GM19468 (cell line): Measurements from ENCODE around the gene OR2T34.
"Not testable (repeated sequence)": the region's sequence is repeated elsewhere in the genome, so short reads cannot be mapped to it uniquely, and the experiment has no call there.

Experiments used
- ATAC-seq: cut with Tn5 transposase; IDR thresholded peaks from one replicate; pipeline ENCODE4 v1.9.1; 2021; ENCODE audit warnings: mild to moderate bottlenecking, moderate library complexity, moderate number of reproducible peaks; ENCODE audit not compliant: unreplicated experiment; ENCODE audit errors: extremely low read depth

OR2T34 gene

GRCh38 chr1:248565530-248566373 is 8.8 kb downstream of the OR2T34 start:
- not testable (repeated sequence) for ATAC-seq

DNA sequence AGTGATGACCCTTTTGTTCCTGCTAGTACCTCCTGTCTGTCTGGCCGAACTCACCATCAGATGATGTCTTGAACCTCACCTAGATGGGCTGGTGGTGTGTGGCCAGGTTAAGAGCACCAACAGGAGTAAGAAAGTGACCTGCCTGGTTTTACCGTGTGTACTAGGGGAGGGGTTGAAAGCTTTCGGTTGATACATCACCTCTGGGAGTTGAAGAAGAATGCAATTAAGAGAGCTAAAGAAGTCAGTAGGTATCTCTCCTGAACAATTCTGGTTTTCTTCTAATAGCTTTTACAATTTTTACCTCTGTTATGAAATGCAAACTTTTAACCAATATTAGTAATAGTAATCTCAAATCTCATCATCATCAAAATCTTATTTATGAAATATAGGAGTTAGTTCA is 11.9 kb downstream of the OR2T34 start, which contains the start of gene OR2T29:
Gene OR2T29 (minus strand): TSS at position 101 of the 400 bp plus-strand sequence. CDS start 3,281 bp downstream, outside the sequence.
- not testable (repeated sequence) for ATAC-seq

GRCh38 chr1:248551027-248551426 is 23.5 kb downstream of the OR2T34 start:
- ATAC-seq, result not testable (repeated sequence)

GRCh38 chr1:248547383-248547782 is 27.2 kb downstream of the OR2T34 start:
- ATAC-seq, result not testable (repeated sequence)

DNA sequence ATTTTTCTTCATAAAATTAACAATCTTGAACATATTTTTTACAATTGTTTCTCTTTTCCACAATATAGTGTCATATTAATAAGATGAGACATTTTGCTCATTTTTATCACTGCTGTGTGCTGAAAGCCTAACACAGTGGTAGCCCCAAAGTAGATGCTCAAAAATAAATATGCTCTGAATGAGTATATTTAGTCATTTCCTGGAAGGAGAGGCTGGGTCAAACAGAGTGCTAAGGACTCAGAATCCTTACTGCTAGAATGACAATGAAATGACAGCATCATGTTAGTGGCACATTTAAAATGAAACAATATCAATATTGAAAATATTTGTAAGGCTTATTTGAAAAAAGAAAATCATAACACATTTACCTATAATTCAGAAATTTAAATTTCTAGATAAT is 37.1 kb downstream of the OR2T34 start:
- not testable (repeated sequence) for ATAC-seq
